ENCODE results near the gene MTFR1L.

- no peak for TF ChIP-seq SP1 (IDR thresholded peaks at IDR 0.05)
- no peak for TF ChIP-seq PKNOX1 (IDR thresholded peaks at IDR 0.05)
- no peak for TF ChIP-seq ZNF384 (IDR thresholded peaks at IDR 0.05)
- no peak for TF ChIP-seq SUZ12 (IDR thresholded peaks at IDR 0.05)
- TF ChIP-seq CTBP1 (IDR thresholded peaks at IDR 0.05; ENCODE audit: borderline replicate concordance) = no peak
- no peak for TF ChIP-seq ELF4 (IDR thresholded peaks at IDR 0.05)
- no peak for TF ChIP-seq NFRKB (IDR thresholded peaks at IDR 0.05)
- TF ChIP-seq FOXK2 (IDR thresholded peaks at IDR 0.05) = no peak
- TF ChIP-seq HDGF (IDR thresholded peaks at IDR 0.05; ENCODE audit: borderline replicate concordance) = no peak
- no peak for TF ChIP-seq FOXM1 (IDR thresholded peaks at IDR 0.05; ENCODE audit: borderline replicate concordance)
These were observed 35.1 kb upstream of the MTFR1L start for GRCh38 chr1:25784575-25785051.

Measured in HEK293T (cell line).